ENCODE data around the gene NCAPD2.
"Not testable (repeated sequence)": the region's sequence is repeated elsewhere in the genome, so short reads cannot be mapped to it uniquely, and the experiment has no call there.

NCAPD2 gene

DNA sequence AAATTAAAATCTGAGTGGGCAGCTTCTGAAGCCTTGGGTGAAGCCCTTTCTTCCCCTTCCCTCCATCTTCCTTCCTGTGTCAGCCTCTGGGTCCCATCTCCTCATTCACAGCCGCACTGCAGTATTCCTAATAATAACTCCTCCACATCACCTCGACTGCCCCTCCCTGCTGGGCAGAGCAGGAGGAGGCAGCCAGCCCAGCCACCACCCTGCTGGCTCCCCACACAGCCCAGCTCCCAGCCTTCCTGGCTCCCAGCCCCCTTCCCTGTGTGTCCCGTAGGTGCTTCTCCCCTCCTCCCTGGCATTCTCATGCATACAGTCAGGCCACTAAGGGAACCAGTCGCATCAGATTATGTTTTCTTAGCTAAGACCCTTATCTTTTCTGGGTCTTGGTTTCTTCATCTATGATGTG is 58.2 kb downstream of the NCAPD2 start:
- no peak overlapping the region for H3K4me3 ChIP-seq (ENCODE audit: low read depth, low read length)
- TF ChIP-seq, protein P1, sequence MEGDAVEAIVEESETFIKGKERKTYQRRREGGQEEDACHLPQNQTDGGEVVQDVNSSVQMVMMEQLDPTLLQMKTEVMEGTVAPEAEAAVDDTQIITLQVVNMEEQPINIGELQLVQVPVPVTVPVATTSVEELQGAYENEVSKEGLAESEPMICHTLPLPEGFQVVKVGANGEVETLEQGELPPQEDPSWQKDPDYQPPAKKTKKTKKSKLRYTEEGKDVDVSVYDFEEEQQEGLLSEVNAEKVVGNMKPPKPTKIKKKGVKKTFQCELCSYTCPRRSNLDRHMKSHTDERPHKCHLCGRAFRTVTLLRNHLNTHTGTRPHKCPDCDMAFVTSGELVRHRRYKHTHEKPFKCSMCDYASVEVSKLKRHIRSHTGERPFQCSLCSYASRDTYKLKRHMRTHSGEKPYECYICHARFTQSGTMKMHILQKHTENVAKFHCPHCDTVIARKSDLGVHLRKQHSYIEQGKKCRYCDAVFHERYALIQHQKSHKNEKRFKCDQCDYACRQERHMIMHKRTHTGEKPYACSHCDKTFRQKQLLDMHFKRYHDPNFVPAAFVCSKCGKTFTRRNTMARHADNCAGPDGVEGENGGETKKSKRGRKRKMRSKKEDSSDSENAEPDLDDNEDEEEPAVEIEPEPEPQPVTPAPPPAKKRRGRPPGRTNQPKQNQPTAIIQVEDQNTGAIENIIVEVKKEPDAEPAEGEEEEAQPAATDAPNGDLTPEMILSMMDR (IDR thresholded peaks at IDR 0.05; ENCODE audit: control insufficient read depth, extremely low read depth, insufficient read depth): no peak
- DNase-seq (ENCODE audit: low read depth): no peak

DNA sequence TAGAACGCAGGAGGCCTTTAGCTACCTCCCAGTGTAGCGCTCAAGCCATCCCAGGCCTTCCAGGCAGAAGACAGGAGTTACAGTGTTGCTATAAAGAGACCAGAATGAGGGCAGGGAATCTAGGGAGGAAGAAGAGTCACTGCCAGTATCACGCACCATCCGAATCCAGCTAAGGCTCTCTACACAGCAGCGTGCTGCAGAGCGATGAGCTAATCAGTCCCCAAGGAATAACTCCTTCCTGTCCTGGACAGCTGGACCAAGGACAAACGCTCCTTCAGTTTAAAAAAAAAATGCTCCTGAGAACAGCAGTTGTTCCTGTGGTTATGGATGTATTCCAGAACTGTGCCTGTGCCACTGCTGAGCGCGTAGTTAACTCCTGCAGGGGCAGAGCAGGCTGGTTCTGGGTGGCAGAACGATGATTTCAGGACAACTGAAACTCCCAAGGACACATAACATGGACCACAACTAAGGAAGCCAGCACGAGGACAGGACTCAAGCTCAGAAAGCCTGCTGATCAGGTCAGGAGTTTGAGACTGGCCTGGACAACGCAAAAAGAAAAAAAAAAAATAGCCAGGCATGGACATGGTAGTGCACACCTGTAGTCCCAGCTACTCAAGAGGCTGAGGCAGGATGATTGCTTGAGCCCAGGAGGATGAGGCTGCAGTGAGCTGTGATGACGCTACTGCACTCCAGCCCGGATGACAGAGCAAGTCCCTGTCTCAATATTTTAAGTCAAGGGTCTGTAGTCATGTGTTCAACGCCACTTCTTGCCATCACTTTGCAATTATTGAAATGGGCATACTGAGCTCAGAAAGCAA is 59.4 kb downstream of the NCAPD2 start:
- DNase-seq (ENCODE audit: low read depth): no peak
- H3K4me3 ChIP-seq (ENCODE audit: low read depth, low read length): no peak overlapping the region
- TF ChIP-seq, protein P1 (IDR thresholded peaks at IDR 0.05; ENCODE audit: control insufficient read depth, extremely low read depth, insufficient read depth): no peak

DNA sequence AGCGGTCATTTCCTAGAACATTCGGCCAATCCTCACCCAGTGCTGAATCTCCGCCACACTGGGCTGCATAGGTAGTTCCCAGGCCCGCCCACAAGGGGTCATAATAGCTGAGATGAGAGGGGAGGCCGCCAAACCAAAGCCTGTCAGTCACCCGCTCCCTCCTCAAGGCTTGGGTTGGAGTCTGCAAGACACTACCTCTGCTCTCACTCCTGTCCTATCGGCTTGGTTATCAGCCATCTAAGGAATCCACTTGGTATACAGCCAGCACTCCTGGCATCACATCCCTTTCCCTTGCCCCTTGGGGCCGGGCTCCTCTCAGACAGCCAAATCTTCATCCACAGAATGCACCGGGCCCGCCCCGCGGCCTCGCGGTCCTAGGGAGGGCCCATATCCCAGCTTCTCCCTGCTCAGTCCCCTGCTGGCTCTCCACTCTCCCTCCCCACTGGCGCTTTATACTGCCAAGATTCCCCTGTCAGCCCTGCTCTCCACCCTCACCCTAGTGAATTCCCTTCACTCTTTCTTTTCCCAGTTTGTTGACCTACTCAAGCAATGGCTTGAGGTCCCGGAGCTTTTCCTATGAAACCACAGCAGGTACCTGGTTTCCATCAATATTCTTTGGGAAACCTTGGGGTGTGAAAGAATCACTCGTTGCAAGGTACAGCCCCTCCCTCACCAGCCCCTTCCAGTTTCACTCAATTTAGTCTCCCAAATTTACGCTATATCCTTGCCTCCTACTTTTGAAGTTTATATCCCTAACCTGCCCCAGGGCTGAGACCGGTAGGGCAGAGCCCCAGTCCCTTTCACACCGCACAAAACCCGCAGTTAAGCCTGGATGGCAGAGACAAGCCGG is 60.5 kb downstream of the NCAPD2 start:
- DNase-seq (ENCODE audit: low read depth): no peak
- H3K4me3 ChIP-seq (ENCODE audit: low read depth, low read length): no peak overlapping the region
- TF ChIP-seq, protein P1 (IDR thresholded peaks at IDR 0.05; ENCODE audit: control insufficient read depth, extremely low read depth, insufficient read depth): peak; percentile 54

DNA sequence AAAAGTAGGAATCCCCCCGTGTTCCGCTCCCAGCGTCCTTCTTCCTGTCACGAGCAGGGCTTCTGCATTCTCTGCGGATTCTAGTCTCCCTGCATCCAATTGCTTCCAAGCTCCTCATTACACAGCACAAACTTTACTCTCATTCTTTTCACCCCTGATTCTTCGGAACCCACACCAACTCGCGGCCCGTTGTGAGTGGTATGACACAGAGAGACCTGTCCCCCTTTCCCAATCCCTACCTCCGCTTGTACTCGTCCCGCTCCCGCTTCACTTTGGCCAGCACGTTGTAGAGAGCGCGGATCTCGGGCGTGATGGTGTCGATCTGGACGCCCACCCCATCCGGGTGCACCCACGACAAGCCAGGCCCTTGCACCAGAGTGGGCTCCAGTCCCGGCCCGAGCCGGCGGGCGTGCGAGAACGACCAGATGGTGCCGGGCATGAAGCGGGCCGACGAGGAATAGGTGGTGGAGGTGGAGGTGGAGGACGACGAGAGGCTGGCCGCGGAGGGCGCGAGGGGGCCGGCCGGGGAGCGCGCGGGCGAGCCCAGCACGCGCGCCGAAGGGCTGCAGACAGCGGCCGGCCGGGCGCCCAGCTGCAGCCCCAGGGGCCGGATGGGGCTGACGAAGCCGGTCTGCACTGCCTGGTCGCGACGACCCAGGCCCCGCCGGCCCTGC is 61.3 kb downstream of the NCAPD2 start:
- H3K4me3 ChIP-seq (ENCODE audit: low read depth, low read length): no peak overlapping the region
- TF ChIP-seq, protein P1 (IDR thresholded peaks at IDR 0.05; ENCODE audit: control insufficient read depth, extremely low read depth, insufficient read depth): no peak
- DNase-seq (ENCODE audit: low read depth): no peak

DNA sequence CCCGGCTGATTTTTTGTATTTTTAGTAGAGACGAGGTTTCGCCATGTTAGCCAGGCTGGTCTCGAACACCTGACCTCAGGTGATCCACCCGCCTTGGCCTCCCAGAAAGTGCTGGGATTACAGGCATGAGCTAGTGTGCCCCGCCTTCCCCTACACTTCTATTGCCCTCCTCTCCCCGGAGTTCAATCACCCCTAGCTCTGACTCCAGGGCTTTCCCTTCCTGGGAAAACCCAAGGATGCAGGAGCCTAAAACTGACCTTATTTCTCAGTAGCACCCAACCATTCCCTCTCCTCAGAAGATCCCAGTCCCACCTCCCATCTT is 62.6 kb downstream of the NCAPD2 start:
- DNase-seq (ENCODE audit: low read depth); H3K4me3 ChIP-seq (ENCODE audit: low read depth, low read length): not testable (repeated sequence)

DNA sequence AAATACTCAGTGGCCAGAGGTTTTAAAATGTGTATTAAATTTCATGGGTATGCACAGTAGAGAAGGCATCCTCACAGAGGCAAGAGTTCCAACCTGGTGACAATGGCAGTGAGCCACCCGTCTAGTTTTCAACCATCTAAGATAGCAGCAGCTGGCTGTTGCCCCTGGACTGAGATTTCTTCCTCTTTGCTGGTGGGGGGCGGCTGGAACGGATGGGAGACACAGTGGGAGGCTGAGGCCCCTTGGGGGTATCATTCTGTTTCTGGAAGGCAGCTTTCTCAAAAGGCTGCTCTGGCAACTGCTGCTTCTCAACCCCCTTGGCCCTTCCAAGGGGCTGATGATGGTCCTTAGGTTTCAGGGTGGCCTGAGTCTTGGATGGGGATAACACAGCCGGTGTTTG is 63.0 kb downstream of the NCAPD2 start:
- DNase-seq (ENCODE audit: low read depth): no peak
- TF ChIP-seq, protein P1 (IDR thresholded peaks at IDR 0.05; ENCODE audit: control insufficient read depth, extremely low read depth, insufficient read depth): no peak
- H3K4me3 ChIP-seq (ENCODE audit: low read depth, low read length): no peak overlapping the region
